ENCODE results near the gene OPRM1.

OPRM1 gene

GRCh38 chr6:154092326-154092962 lies 53.4 kb downstream of the OPRM1 start:
- DNase-seq = no peak

- no peak for DNase-seq
These were observed 54.4 kb downstream of the OPRM1 start for GRCh38 chr6:154093231-154094044.

- DNase-seq = no peak
These were observed 56.5 kb downstream of the OPRM1 start for GRCh38 chr6:154095571-154095970.

GRCh38 chr6:154096316-154096715 lies 57.3 kb downstream of the OPRM1 start:
- no peak for DNase-seq

- DNase-seq = no peak
These were observed 57.8 kb downstream of the OPRM1 start for GRCh38 chr6:154096834-154097233.

GRCh38 chr6:154099211-154099610 lies 60.2 kb downstream of the OPRM1 start:
- DNase-seq = no peak

GRCh38 chr6:154106251-154106650 lies 67.2 kb downstream of the OPRM1 start:
- DNase-seq = no peak

GRCh38 chr6:154111025-154111424 lies 72.0 kb downstream of the OPRM1 start:
- no peak for DNase-seq

- DNase-seq = no peak
These were observed 73.3 kb downstream of the OPRM1 start for GRCh38 chr6:154112181-154112809.

GRCh38 chr6:154113392-154113791 lies 74.4 kb downstream of the OPRM1 start:
- no peak for DNase-seq

- DNase-seq = no peak
These were observed 78.4 kb downstream of the OPRM1 start for GRCh38 chr6:154117485-154117884.

- no peak for DNase-seq
These were observed 83.3 kb downstream of the OPRM1 start for GRCh38 chr6:154122195-154122925.

GRCh38 chr6:154123155-154123956 lies 84.3 kb downstream of the OPRM1 start:
- peak; percentile 81 for DNase-seq

GRCh38 chr6:154125421-154125820 lies 86.4 kb downstream of the OPRM1 start:
- no peak for DNase-seq

GRCh38 chr6:154127657-154128056 lies 88.6 kb downstream of the OPRM1 start:
- no peak for DNase-seq

GRCh38 chr6:154134471-154135147 lies 95.6 kb downstream of the OPRM1 start:
- no peak for DNase-seq

GRCh38 chr6:154138793-154139192 lies 99.8 kb downstream of the OPRM1 start:
- no peak for DNase-seq

GRCh38 chr6:154139892-154140291 lies 100.9 kb downstream of the OPRM1 start:
- no peak for DNase-seq

GRCh38 chr6:154140743-154141142 lies 101.7 kb downstream of the OPRM1 start:
- no peak for DNase-seq

- no peak for DNase-seq
These were observed 104.7 kb downstream of the OPRM1 start for GRCh38 chr6:154143753-154144152.

GRCh38 chr6:154154389-154154967 lies 115.4 kb downstream of the OPRM1 start:
- DNase-seq = no peak

All from islet precursor cell (in vitro differentiated cells).